ENCODE data around the gene EIF4G2.
A peak's percentile ranks its signal among the peaks of the same experiment; 100 is the strongest.

Gene EIF4G2

GRCh38 chr11:10808553-10809372, at the start of gene EIF4G2 (continued):
- no peak for TF ChIP-seq PRDM2 (tag by site-specific recombination; IDR thresholded peaks at IDR 0.05; ENCODE audit: borderline replicate concordance)
- peak; percentile 33; the same call in 1 of the 2 replicates for TF ChIP-seq ZNF629 (tag by site-specific recombination; IDR thresholded peaks at IDR 0.05)
- TF ChIP-seq ZNF473 (tag by site-specific recombination; IDR thresholded peaks at IDR 0.05): no peak
- TF ChIP-seq GFI1B (tag by site-specific recombination; IDR thresholded peaks at IDR 0.05): no peak

- CTCF ChIA-PET: interaction anchor here (0.7 to 4.0 kb wide), 5 partner anchors 14 to 75 kb away, joined by 3 to 16 read pairs (median 4); no protein-coding TSS in a partner anchor
- no peaks in the 10 kb centered on the region for H3K4me1 ChIP-seq (ENCODE audit: control insufficient read depth, insufficient read depth, low read length)
- peak; percentile 86 for TF ChIP-seq ZBTB17 (tag by site-specific recombination; IDR thresholded peaks at IDR 0.05)
- TF ChIP-seq ZBTB44 (tag by site-specific recombination; IDR thresholded peaks at IDR 0.05): no peak
- no peak for TF ChIP-seq ZNF670 (tag by site-specific recombination; IDR thresholded peaks at IDR 0.05; ENCODE audit: low read depth)
- TF ChIP-seq YY2 (tag by site-specific recombination; IDR thresholded peaks at IDR 0.05): peak; percentile 94
- TF ChIP-seq YY1 (tag by site-specific recombination; IDR thresholded peaks at IDR 0.05): peak; percentile 93
- peak; percentile 56 for TF ChIP-seq ZBTB26 (tag by site-specific recombination; optimal IDR thresholded peaks at IDR 0.05)
- peak; percentile 16; the same call in 1 of the 2 replicates for TF ChIP-seq ZNF76 (tag by site-specific recombination; IDR thresholded peaks at IDR 0.05; ENCODE audit: borderline replicate concordance, low read depth)
- no peak for TF ChIP-seq ZNF548 (tag by site-specific recombination; IDR thresholded peaks at IDR 0.05)
- TF ChIP-seq ZNF544 (tag by site-specific recombination; IDR thresholded peaks at IDR 0.05): no peak
- no peak for TF ChIP-seq ZNF513 (tag by site-specific recombination; IDR thresholded peaks at IDR 0.05)
- TF ChIP-seq ZNF341 (tag by site-specific recombination; IDR thresholded peaks at IDR 0.05; ENCODE audit: low read depth): peak; percentile 89
- peak; percentile 59 for TF ChIP-seq ZNF398 (tag by site-specific recombination; IDR thresholded peaks at IDR 0.05)
- TF ChIP-seq ZFP37 (tag by site-specific recombination; IDR thresholded peaks at IDR 0.05): peak; percentile 48
- TF ChIP-seq ZBTB8A (tag by site-specific recombination; IDR thresholded peaks at IDR 0.05): 0 out of 2 replicates have a peak, but pooled peaks have one; percentile 27
- TF ChIP-seq ZNF10 (tag by site-specific recombination; IDR thresholded peaks at IDR 0.05): peak; percentile 76; the same call in 1 of the 2 replicates
- no peak for TF ChIP-seq HOXD13 (CRISPR knock-in tag; IDR thresholded peaks at IDR 0.05; ENCODE audit: borderline replicate concordance)
- no peak for TF ChIP-seq ZNF600 (tag by site-specific recombination; IDR thresholded peaks at IDR 0.05)
- TF ChIP-seq ZNF610 (tag by site-specific recombination; IDR thresholded peaks at IDR 0.05; ENCODE audit: borderline replicate concordance): peak; percentile 19; the same call in 1 of the 2 replicates
These were observed 49.1 kb upstream of the EIF4G2 start, which contains the start of gene ZBED5 for GRCh38 chr11:10857709-10858438. ZBED5 (minus strand) TSS chr11:10858053; CDS start chr11:10854945, 3,108 bp downstream.

More at GRCh38 chr11:10857709-10858438, 49.1 kb upstream of the EIF4G2 start, which contains the start of gene ZBED5:
- H3K4me3 ChIP-seq (ENCODE audit: low read depth, low read length): peak within 1 kb of the TSS; percentile 90
- peak within 1 kb of the TSS; percentile 77 for H3K27ac ChIP-seq (ENCODE audit: extremely low read depth, low read depth, low read length)
- no peaks in the 10 kb centered on the region for H3K9me3 ChIP-seq (ENCODE audit: control insufficient read depth, insufficient read depth, low read depth, low read length)
- peaks cover 9 to 32% of the 10 kb centered on the region in 2 experiments; a peak in 2 of 3 replicates for H3K36me3 ChIP-seq (ENCODE audit: control insufficient read depth in 2 of 2, insufficient read depth in 1 of 2, low read length in 2 of 2)
- POLR2A ChIA-PET: interaction anchor here (0.5 to 5.0 kb wide), 27 partner anchors 9 to 170 kb away, joined by 3 to 194 read pairs (median 4); partner anchors contain the start of gene EIF4G2

Measured in HEK293 (cell line).